ENCODE results near the gene POLL.
"Not testable (repeated sequence)": the region's sequence is repeated elsewhere in the genome, so short reads cannot be mapped to it uniquely, and the experiment has no call there.

The POLL gene

GRCh38 chr10:101587725-101588653, at the start of gene POLL, which contains the start of gene DPCD:
POLL (minus strand) TSS chr10:101588257; CDS start chr10:101587360, 897 bp downstream.
DPCD (plus strand) TSS chr10:101588321; CDS start chr10:101588337, 16 bp downstream.
- DNase-seq, result peak; percentile 95

- DNase-seq, result not testable (repeated sequence)
Observed at GRCh38 chr10:101633510-101633909, 45.5 kb upstream of the POLL start.

- no peak for DNase-seq
Observed at GRCh38 chr10:101631821-101632475, 43.9 kb upstream of the POLL start.

- DNase-seq, result no peak
Observed at GRCh38 chr10:101630633-101630920, 42.5 kb upstream of the POLL start.

GRCh38 chr10:101629837-101630632, 42.0 kb upstream of the POLL start:
- no peak for DNase-seq

- no peak for DNase-seq
Observed at GRCh38 chr10:101625821-101626412, 37.9 kb upstream of the POLL start.

- no peak for DNase-seq
Observed at GRCh38 chr10:101624526-101625102, 36.6 kb upstream of the POLL start.

- DNase-seq, result no peak
Observed at GRCh38 chr10:101623528-101623927, 35.5 kb upstream of the POLL start.

GRCh38 chr10:101619983-101620382, 31.9 kb upstream of the POLL start:
- DNase-seq, result no peak

- DNase-seq, result no peak
Observed at GRCh38 chr10:101618871-101619270, 30.8 kb upstream of the POLL start.

GRCh38 chr10:101617824-101618568, 29.9 kb upstream of the POLL start:
- DNase-seq, result no peak

- no peak for DNase-seq
Observed at GRCh38 chr10:101617102-101617823, 29.2 kb upstream of the POLL start.

- DNase-seq, result no peak
Observed at GRCh38 chr10:101616415-101617101, 28.5 kb upstream of the POLL start.

GRCh38 chr10:101615525-101616116, 27.6 kb upstream of the POLL start:
- DNase-seq, result no peak

GRCh38 chr10:101614663-101615524, 26.8 kb upstream of the POLL start:
- DNase-seq, result no peak

GRCh38 chr10:101613646-101614045, 25.6 kb upstream of the POLL start:
- no peak for DNase-seq

- DNase-seq, result no peak
Observed at GRCh38 chr10:101612872-101613271, 24.8 kb upstream of the POLL start.

GRCh38 chr10:101612086-101612485, 24.0 kb upstream of the POLL start:
- DNase-seq, result no peak
